Measurements from ENCODE around the gene APOBEC3A.
A peak's percentile ranks its signal among the peaks of the same experiment; 100 is the strongest.

APOBEC3A gene

DNA sequence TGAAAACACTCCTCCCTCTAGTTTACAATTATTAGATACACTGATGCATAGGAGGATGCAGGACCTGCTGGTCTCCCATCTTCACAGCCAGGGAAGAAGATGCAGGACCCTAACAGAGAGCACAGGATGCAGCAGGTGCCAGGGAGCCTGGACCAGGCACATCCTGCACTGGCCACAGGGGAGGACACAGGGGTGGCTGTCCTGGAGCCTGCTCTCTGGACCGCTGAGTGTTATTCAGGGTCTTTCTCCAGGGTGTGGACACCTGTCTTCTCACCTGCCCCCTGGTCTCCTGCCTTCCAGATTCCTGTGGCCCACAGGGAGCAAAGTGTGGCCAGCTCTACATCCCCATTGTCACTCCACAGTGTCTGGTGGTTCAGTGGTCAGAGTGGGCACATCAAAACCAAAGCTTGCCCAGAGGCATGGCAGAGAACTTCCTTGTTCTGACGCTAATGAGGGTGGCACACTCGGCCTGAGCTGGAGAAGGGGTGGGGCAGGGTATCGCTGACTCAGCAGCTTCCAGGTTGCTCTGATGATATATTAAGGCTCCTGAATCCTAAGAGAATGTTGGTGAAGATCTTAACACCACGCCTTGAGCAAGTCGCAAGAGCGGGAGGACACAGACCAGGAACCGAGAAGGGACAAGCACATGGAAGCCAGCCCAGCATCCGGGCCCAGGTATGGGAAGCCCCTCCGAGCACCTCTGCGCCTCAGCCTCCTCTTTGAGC, at the start of gene APOBEC3A:
Gene APOBEC3A (plus strand): TSS at position 564 of the 725 bp plus-strand sequence. CDS start 83 bp downstream, at position 647.
- peak in 1 of 2 donors; percentile 39 for DNase-seq

GRCh38 chr22:38907767-38908166, 49.6 kb upstream of the APOBEC3A start:
- no peak for DNase-seq

DNA sequence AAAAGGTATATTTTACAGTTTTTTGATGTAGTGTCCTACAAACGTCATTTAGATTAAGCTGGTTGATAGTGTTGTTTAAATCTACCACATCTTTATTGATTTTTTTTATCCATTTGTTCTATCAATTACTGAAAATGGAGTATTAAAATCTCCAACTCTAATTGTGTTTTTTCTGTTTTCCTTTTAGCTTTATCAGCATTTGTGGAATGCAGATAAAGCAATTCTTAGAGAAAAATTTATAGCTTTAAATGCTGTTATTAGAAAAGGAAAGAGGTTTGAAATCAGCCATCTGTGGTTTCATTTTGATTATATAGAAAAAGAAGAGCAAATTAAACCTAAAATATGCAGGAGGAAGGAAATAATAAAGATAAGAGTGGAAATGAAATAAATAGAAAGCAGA, 46.0 kb upstream of the APOBEC3A start:
- no peak for DNase-seq

- DNase-seq = no peak
Measured at GRCh38 chr22:38919631-38920190, 37.7 kb upstream of the APOBEC3A start.

- no peak for DNase-seq
Measured at GRCh38 chr22:38921120-38921519, 36.3 kb upstream of the APOBEC3A start.

DNA sequence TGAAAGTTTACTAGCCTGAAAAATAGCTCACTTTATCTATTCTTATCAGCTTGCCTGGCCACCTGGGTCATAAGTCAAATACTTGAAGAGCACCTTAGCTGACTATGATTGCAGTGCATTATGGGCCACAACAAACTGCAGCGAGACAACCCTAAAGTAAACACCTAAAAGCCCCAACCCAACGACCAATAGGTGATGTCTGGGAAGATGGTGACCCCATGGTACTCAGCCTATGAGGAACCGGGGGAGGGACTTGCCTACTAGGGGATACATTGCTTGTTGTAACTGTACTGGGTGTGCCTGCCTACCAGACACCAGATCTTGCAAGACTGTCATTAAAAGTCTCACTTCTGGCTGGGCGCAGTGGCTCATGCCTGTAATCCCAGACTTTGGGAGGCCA, 35.6 kb upstream of the APOBEC3A start:
- no peak for DNase-seq

- DNase-seq = no peak
Measured at GRCh38 chr22:38923463-38924346, 33.7 kb upstream of the APOBEC3A start.

DNA sequence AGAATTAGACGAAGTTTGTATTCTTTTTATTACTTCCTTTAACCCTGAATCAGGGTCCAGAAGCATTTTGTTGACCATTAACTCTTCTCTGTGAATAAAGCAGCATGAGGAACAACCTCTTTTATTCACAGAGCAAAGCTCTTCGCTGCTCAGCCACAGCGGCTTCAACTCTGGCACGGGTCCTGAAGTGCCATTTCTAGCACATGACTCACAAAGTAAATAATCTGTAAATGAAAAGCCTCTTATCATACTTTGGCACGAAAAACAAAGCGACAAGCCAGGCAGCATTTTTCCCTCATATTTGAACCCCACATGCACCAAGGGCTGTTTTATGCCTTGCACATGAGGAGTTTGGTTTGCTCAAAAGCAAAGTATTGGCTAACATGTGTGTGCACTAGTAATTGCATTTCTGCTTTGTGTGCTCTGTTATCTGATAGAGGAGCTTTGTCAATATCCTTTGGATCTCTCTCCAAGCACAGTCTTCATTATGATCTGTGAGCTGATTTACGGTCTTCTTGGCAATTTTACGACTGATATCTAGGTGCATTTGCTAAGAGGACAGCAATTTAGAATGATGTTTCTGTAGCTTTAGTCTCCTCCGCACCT, 33.0 kb upstream of the APOBEC3A start:
- DNase-seq = no peak

DNA sequence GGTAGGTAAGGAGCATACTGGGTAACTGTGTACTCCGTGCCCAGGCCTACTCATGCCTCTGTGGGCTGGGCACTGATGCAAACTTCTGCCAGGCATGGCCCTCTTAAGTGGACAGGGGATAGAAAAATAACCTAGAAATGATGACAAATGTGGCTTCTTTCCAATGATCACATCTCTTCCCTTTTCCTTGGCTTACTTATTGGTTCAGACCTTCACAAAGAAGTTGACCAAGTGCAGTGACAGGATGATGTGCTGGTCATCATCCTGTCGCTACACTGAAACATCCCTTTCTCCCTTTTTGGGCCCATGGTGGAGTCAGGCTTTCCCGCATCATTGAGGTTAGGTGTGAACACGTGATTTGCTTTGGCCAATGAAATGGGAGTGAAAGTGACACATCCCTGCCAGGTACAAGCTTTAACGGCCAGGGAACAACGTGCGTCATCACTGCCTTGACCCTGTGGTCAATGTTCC, 31.8 kb upstream of the APOBEC3A start:
- DNase-seq = no peak

DNA sequence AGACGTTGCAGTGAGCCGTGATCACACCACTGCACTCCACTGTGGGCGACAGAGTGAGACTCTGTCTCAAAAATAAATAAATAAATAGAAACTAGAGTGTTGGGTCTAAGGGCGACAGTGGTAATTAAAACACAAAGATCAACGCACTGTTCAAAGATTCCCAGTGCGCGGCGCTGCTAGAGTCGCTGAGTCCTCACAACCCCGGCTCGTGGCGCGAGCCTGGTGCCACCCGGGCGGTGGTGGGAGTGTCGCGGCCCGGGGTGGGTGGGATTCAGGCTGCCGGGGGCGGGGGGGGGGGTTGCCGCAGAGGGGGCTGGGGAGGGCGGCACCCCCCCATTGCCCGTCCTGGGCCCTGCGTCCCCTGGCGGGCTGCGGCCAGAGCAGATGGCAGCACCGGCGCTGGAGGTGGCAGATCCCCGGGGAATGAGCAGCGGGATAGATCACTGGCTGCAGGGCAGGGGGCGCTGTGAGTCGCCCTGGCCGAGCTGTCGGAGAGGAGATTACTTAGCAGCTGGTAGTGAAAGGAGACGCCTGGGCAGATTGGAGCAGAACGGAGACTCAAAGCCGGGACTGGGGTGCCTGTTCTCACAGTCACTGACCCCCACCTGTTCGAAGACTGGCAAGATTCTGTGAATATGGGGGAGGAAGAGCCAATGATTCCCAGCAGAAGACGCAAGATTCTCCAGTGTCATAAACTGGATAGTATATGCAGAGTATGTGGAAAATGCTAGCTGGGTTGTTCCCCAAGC, 30.2 kb upstream of the APOBEC3A start:
- DNase-seq = peak; percentile 52 to 62

DNA sequence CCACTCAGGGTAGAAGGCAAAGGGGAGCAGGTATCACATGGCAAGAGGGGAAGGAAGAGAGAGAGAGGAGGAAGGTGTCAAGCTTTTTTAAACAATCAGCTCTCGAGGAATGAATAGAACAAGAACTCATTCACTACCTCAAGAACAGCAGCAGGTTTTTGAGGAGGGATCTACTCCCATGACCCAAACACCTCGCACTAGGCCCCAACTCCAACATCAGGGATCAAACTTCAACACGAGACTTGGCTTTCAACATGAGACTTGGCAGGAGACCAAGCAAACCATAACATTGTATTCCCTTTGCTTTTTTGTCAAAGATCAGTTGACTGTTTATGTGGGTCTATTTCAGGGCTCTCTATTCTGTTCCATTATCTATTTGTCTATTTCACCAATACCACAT, 26.9 kb upstream of the APOBEC3A start:
- no peak for DNase-seq

DNA sequence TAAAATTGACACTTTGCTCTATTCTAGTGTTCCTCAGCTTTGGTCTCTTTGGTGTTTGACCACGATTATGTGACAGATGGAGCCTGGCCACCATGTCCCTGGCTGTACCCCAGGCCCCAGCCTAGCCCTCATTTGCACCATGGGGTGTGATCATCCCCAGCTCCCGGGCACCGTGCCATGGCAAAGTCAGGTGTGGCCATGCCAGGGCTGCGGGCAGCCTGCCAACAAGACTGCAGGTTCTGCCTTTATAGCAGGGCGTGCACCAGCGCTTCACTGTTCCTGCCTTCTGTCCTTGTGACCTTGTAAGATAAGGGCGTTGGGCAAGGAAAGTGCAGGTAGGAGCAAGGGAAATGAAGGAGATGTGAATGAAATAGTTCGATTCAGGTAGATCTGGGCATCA, 22.4 kb upstream of the APOBEC3A start:
- DNase-seq = no peak

DNA sequence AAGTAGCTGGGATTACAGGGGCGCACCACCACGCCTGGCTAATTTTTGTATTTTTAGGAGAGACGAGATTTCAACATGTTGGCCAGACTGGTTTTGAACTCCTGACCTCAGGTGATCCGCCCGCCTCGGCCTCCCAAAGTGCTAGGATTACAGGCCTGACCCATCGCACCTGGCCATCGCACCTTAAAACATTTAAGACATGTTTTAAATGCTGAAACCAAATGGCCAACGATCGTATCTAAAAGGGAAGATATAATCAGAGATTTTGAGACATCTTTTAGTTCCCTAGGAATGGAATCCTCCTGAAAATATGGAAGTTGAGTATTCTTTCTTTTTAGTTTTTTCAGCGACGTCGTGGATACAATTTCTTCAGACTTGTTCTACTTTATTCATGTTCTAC, 21.8 kb upstream of the APOBEC3A start:
- DNase-seq = no peak

- DNase-seq = no peak
Measured at GRCh38 chr22:38936562-38936961, 20.8 kb upstream of the APOBEC3A start.

DNA sequence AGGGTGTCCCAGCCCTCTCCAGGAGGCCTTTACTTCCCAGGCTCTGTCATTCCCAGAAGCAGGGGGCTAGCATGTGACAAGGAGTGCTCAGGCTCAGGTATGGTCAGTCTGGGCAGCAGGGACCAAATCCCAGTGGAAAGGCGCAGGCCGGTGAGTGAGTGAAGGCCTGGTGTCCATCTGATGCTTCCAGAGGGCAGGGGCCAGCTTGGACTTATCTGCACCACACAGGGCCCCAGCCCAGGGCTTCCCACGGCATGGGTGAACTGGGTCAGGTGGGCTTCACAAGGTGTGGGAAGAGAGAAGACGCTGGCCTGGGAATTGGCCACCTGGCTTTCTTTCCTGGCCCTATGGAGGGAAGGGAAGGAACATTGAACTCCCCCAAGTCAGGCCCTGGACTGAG, 20.4 kb upstream of the APOBEC3A start:
- DNase-seq = no peak

GRCh38 chr22:38937541-38937940, 19.9 kb upstream of the APOBEC3A start:
- no peak for DNase-seq

- DNase-seq = no peak
Measured at GRCh38 chr22:38938221-38938620, 19.2 kb upstream of the APOBEC3A start.

- no peak for DNase-seq
Measured at GRCh38 chr22:38938925-38939324, 18.5 kb upstream of the APOBEC3A start.

GRCh38 chr22:38940811-38941384, 16.5 kb upstream of the APOBEC3A start:
- no peak for DNase-seq

DNA sequence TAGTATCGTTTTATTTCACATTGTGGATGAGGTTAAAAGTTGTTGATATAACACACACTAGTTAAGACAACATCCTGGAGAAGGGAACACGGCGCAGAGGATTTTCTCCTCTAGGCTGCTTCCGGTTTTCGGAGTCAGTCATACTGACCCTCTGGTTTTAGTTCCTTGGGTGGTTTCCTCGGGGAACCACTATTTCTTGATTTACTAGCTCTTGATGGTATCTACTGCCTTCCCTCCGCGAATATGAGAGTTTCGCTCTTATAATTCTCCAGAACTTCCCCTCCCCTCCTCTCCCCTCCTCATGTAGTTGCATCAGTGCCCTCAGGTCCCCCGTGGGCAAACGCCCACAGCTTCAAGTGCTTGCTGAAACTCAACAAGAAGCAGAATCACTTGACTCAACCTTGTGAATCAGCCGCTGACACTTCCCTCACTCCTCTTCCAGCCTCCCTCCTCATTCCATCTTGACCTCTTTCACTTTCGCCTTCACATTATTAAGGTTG, 15.9 kb upstream of the APOBEC3A start:
- peak; percentile 26 to 77 for DNase-seq

- DNase-seq = no peak
Measured at GRCh38 chr22:38942702-38943101, 14.7 kb upstream of the APOBEC3A start.

- DNase-seq = peak in 1 of 2 donors; percentile 32
Measured at GRCh38 chr22:38943201-38943600, 14.2 kb upstream of the APOBEC3A start.

All from bone marrow (tissue), 2 donors.